Measurements from ENCODE around the gene ADAMTS4.
A peak's percentile ranks its signal among the peaks of the same experiment; 100 is the strongest.

The ADAMTS4 gene

GRCh38 chr1:161172776-161173376, 26.0 kb downstream of the ADAMTS4 start:
- DNase-seq (ENCODE audit: low read depth): no peak

- no peak for DNase-seq (ENCODE audit: low read depth)
These were observed 26.5 kb downstream of the ADAMTS4 start for GRCh38 chr1:161172349-161172748.

GRCh38 chr1:161171696-161172095, 27.2 kb downstream of the ADAMTS4 start:
- no peak for DNase-seq (ENCODE audit: low read depth)

- DNase-seq (ENCODE audit: low read depth): no peak
These were observed 27.7 kb downstream of the ADAMTS4 start for GRCh38 chr1:161171191-161171590.

- no peak for DNase-seq (ENCODE audit: low read depth)
These were observed 29.9 kb downstream of the ADAMTS4 start for GRCh38 chr1:161168906-161169305.

- DNase-seq (ENCODE audit: low read depth): no peak
These were observed 31.9 kb downstream of the ADAMTS4 start for GRCh38 chr1:161166669-161167548.

- DNase-seq (ENCODE audit: low read depth): peak; percentile 85
These were observed 32.8 kb downstream of the ADAMTS4 start, which contains the start of gene PPOX for GRCh38 chr1:161165742-161166668. Gene PPOX (plus strand): TSS chr1:161166426. CDS start chr1:161166848, 422 bp downstream.

- no peak for DNase-seq (ENCODE audit: low read depth)
These were observed 33.8 kb downstream of the ADAMTS4 start for GRCh38 chr1:161164901-161165610.

- DNase-seq (ENCODE audit: low read depth): no peak
These were observed 35.1 kb downstream of the ADAMTS4 start for GRCh38 chr1:161163793-161164192.

- no peak for DNase-seq (ENCODE audit: low read depth)
These were observed 36.0 kb downstream of the ADAMTS4 start for GRCh38 chr1:161162806-161163205.

- DNase-seq (ENCODE audit: low read depth): no peak
These were observed 36.8 kb downstream of the ADAMTS4 start for GRCh38 chr1:161162052-161162451.

- DNase-seq (ENCODE audit: low read depth): no peak
These were observed 37.2 kb downstream of the ADAMTS4 start for GRCh38 chr1:161161652-161162051.

- no peak for DNase-seq (ENCODE audit: low read depth)
These were observed 38.1 kb downstream of the ADAMTS4 start for GRCh38 chr1:161160671-161161145.

GRCh38 chr1:161159913-161160243, 39.0 kb downstream of the ADAMTS4 start:
- DNase-seq (ENCODE audit: low read depth): no peak

GRCh38 chr1:161159087-161159912, 39.6 kb downstream of the ADAMTS4 start, which contains the start of gene USP21:
Gene USP21 (plus strand): TSS chr1:161159500. CDS start chr1:161160641, 1,141 bp downstream.
- DNase-seq (ENCODE audit: low read depth): peak; percentile 86

- DNase-seq (ENCODE audit: low read depth): no peak
These were observed 40.4 kb downstream of the ADAMTS4 start for GRCh38 chr1:161158316-161159010.

- DNase-seq (ENCODE audit: low read depth): no peak
These were observed 41.0 kb downstream of the ADAMTS4 start for GRCh38 chr1:161157867-161158266.

GRCh38 chr1:161153682-161154337, 45.0 kb downstream of the ADAMTS4 start, which contains the start of gene UFC1:
Gene UFC1 (plus strand): TSS chr1:161153978. CDS start chr1:161153998, 20 bp downstream.
- peak; percentile 70 for DNase-seq (ENCODE audit: low read depth)

GRCh38 chr1:161153176-161153575, 45.7 kb downstream of the ADAMTS4 start:
- no peak for DNase-seq (ENCODE audit: low read depth)
